Retina (tissue), 1 donor: ENCODE data around the gene CAD.
"Not testable (repeated sequence)": the region's sequence is repeated elsewhere in the genome, so short reads cannot be mapped to it uniquely, and the experiment has no call there.

Experiments used
- DNase-seq: peaks from one replicate; pipeline ENCODE4 v3.0.0-alpha.2; 2016

The CAD gene

GRCh38 chr2:27261241-27261925 lies 44.2 kb downstream of the CAD start:
- DNase-seq = peak; percentile 23

- no peak for DNase-seq
These were observed 44.7 kb downstream of the CAD start for GRCh38 chr2:27261926-27262298.

DNA sequence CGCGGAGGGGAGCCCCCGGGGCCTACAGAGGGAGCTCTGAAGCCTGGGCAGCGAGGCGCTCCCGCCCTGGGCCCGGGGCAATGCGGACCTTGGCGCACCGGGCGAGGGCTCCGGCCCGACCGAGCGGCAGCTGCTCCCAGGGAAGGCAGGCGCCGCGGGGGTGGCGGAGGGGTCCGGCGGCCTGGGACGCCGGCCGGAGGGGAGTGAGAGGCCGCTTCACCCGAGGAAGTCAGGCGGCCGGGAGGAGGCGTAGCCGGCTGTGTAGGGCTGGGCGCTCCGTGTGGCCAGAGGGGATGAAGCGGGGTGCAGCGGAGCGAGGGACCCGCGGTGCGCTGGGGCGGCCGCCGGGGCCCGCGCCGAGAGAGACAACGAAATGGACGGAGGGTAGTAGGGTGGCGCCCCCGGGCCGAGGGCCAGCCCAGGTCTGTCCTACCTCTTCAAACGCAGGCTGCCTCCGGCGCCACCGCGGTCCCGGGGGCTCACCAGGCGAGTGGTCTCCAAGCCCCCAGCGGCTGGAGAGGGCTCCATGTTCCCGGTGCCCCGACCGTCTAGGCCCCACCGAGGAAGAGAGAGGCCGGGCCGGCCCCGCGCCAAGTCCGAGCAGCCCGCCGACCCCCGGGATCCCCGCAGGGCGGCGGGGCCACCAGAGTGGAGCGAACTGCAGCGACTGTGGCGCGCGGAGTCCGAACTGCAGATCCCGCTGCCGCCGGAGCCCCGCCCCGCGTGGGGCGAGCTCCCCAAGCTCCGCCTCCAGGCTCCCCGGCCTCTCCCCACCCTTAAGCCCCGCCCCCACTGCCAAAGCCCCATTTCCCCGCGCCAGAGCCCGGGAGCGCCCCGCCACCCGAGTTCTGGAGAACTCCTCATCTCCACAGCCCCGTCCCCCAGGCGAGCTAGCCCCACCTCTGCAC lies 45.5 kb downstream of the CAD start, which contains the start of gene SLC30A3:
Gene SLC30A3, minus strand, starts transcription at position 669 of the 908 bp plus-strand sequence. Its CDS starts 141 bp downstream, at position 528.
- peak; percentile 75 for DNase-seq

DNA sequence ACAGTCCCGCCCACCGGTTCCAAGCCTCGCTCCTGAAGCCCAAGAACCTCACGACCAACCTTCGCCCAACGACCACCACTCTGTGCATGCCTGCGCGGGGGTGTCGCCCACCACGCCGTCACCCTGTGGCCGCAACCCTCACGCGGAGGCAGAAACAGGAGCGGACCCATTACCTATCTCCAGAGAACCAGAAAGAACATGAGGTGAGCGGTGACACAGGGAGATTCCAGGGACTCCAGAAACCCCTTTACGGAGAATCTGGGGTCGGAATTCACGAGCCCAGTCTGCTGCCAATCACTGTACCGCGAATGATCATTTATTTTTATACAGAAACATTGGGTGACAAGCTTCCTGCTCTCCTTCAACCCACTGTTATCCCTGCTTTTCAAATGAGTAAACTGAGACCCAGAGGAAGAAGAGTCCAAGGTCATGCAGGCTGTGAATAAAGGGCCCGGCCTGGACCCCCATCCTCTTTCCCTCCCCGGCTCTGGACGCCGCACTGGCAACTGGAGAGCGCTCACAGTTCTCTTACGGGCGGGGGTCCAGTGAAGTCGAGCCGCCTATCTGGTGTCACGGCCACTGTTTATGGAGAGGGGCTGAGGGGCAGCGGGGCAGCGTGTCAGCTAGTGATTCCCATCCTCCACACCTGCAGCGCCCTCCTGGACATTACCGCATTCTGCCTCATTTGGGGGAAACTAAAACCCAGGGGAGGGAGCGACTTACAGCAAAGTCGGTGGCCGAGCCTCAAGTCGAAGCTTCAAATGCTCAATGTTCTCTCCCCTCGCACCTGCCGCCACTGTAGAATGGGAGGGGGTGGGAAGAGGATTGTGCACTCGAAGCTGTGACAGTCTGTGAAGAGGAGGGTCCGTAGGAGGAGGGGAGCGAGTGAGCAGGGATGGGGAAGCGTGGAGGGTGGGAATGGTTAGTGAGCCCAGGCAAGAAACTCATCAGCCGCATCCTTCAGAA lies 46.4 kb downstream of the CAD start:
- DNase-seq = peak; percentile 56

- DNase-seq = peak; percentile 46
These were observed 47.1 kb downstream of the CAD start for GRCh38 chr2:27264253-27264752.

GRCh38 chr2:27264753-27265535 lies 47.8 kb downstream of the CAD start:
- peak; percentile 89 for DNase-seq

GRCh38 chr2:27265536-27265870 lies 48.3 kb downstream of the CAD start:
- no peak for DNase-seq

- not testable (repeated sequence) for DNase-seq
These were observed 51.1 kb downstream of the CAD start for GRCh38 chr2:27268296-27268695.

GRCh38 chr2:27270131-27270530 lies 53.0 kb downstream of the CAD start:
- no peak for DNase-seq

DNA sequence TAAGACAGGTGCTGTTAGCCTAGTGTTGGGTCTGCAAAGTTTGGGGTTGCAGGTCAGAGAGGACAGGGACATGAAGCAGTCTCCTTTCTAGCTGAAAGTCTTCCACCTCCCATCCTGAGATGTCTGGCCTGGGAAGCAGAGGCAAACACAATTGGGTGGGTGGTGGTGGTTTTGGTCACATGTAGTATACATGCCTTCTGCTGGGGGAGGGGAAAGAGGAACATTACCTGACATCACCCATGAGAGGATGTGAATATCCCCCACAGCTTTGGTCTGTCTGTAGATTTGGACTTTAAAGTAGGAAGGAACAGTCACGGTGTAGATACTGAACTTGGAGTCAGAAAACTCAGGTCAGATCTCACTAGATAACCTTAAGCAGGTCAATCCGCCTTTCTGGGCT lies 53.5 kb downstream of the CAD start:
- no peak for DNase-seq

GRCh38 chr2:27271631-27272340 lies 54.6 kb downstream of the CAD start:
- DNase-seq = no peak

GRCh38 chr2:27272537-27273522 lies 55.7 kb downstream of the CAD start:
- DNase-seq = not testable (repeated sequence)

DNA sequence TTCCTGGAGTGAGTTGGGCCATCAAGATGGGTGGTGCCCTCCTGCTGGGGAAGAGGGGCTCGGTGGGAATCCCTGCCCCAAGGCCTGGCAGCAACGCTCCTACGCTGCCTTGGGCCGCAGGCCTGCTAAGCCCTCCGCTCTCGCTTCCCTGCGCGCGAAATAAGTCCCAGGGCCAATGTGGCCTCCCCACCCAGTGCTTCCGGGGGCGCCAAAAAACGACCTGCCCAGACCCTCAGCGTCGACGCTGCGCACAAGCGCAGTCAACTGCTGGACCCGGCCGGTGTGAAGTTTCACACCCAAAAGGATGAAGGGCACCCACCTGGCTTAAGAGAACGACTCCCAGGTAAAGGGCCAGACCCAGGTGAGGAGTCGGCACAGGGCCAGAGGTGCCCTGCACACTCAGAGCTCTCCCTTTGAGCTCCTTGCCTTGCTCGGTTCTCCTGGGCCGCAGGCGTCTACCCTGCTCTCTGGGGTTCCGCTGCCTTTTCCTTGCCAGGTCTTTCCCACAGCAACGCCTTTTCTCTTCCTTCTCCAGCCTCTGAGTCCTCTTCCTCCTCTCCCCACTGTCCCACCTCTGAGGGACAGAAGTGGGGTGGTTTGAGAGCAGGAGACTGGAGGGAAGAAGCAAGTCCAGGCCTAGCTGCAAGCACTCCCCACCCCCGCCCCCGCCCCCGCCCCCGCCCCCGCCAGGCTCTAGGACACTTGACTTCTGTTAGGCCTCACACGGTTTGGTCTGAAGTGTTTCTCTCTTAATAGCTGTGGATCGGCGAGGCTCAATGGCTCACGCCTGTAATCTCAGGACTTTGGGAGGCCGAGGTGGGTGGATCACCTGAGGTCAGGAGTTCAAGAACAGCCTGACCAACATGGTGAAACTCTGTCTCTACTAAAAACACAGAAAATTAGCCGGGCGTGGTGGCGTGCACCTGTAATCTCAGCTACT lies 58.3 kb downstream of the CAD start, which contains the start of gene DNAJC5G:
Gene DNAJC5G, plus strand, starts transcription at position 223 of the 940 bp plus-strand sequence. CDS start 1,296 bp downstream, outside the sequence.
- DNase-seq = no peak

- DNase-seq = no peak
These were observed 60.8 kb downstream of the CAD start for GRCh38 chr2:27278010-27278409.

- DNase-seq = no peak
These were observed 63.7 kb downstream of the CAD start for GRCh38 chr2:27280826-27281225.

- no peak for DNase-seq
These were observed 64.3 kb downstream of the CAD start for GRCh38 chr2:27281442-27281841.

DNA sequence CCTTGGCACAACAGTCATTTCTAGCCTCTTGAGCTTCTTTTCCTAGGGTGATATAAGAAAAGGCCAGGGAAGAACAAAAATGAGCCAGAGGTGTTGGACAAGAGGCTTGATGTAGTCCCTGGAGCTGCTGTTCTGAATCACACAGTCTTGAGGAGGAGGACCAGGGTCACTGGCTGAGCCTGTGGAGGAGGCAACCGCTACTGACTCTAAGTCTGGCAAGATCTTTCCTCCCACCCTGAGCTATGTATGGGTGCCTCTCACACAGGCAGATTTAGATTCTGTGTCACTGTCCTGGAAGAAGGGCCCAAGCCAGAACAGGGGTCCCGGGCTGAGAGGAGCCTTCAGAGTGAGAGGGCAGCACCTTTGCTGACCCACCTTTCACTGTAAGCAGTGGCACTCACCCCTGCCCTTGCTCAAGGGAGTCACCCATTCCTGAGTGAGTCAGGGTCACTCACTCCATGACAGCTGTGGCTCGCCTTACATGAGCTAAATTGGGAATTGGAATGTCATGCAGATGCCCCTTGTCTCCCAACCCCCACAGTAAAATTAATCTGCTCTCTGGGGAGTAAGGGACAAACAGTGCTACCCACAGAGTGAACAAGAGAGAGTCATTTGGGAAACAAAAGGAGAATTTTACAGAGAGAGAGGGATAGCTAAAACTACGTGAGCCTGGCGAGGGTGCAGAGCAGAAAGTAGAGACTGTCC lies 64.8 kb downstream of the CAD start, which contains the start of gene TRIM54:
Gene TRIM54, plus strand, starts transcription at position 575 of the 705 bp plus-strand sequence. CDS start 303 bp downstream, outside the sequence.
- no peak for DNase-seq

DNA sequence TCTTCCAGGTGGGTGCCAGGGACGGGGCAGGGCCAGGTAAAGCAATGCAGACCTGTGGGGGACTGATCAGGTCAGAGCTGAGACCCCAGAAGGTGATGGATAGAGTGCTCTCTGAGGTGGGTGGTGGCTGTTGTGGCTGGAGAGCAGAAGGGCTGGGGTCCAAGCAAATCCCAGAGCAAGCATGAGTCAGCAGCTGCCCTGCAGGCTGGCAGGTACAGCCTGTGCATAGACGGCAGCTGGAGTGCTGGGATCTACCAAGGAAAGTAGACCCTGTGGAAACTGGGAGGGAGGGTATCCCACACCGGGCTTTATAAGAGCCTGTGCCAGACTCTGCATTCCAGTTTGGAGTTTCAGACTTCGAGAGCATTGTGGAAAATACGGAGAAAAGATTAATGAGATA lies 65.7 kb downstream of the CAD start:
- no peak for DNase-seq
